ENCODE data around the gene B4GALNT3.

B4GALNT3 gene

DNA sequence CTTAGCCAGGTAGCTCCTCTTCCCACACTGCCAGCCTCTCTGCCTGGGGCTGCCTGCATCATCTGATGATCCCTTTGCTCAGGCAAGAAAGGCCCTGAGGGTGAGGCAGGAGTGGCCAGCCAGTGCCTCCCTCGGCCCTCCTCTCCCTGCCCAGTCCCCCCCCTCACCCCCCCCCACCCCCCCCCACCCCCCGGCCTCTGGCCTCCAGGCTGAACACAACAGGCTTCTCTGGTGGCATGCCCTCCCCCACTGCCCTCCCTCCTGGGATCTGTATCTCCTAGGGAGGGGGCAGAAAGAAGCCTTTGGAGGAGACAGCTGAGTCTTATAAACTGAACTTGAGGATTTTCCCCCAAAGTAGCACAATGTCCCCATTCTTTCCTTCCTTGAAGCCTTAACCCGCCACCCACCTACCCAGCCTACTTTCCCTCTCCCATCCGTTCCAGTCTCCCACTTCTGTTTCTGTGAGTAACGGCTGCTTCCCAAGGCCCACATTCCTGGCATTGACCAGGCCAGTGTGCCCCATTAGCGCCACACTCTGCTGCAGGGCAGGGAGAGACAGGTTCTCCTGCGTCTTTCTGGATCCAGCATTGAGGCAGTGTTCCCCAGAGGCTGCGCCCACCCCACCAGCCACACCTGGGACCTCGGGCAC is 82.1 kb downstream of the B4GALNT3 start:
- POLR2A ChIA-PET, result no interaction called here
- CTCF ChIA-PET, result interaction anchor here (2.6 kb wide), 1 partner anchor 99 kb away, joined by 8 read pairs; no protein-coding TSS in a partner anchor
- TF ChIP-seq FOXK2 (IDR thresholded peaks at IDR 0.05), result no peak
- no peak for TF ChIP-seq L3MBTL2 (conservative IDR thresholded peaks at IDR 0.05)
- TF ChIP-seq ARNT (IDR thresholded peaks at IDR 0.05), result no peak
- TF ChIP-seq BHLHE40 (IDR thresholded peaks at IDR 0.05; ENCODE audit: borderline replicate concordance), result no peak
- TF ChIP-seq LEF1 (IDR thresholded peaks at IDR 0.05; ENCODE audit: borderline replicate concordance), result no peak
- no peak for TF ChIP-seq FOXA1 (IDR thresholded peaks at IDR 0.05)
- no peak for TF ChIP-seq SUZ12 (IDR thresholded peaks at IDR 0.05)
- no peak for DNase-seq (ENCODE audit: extremely low spot score)

DNA sequence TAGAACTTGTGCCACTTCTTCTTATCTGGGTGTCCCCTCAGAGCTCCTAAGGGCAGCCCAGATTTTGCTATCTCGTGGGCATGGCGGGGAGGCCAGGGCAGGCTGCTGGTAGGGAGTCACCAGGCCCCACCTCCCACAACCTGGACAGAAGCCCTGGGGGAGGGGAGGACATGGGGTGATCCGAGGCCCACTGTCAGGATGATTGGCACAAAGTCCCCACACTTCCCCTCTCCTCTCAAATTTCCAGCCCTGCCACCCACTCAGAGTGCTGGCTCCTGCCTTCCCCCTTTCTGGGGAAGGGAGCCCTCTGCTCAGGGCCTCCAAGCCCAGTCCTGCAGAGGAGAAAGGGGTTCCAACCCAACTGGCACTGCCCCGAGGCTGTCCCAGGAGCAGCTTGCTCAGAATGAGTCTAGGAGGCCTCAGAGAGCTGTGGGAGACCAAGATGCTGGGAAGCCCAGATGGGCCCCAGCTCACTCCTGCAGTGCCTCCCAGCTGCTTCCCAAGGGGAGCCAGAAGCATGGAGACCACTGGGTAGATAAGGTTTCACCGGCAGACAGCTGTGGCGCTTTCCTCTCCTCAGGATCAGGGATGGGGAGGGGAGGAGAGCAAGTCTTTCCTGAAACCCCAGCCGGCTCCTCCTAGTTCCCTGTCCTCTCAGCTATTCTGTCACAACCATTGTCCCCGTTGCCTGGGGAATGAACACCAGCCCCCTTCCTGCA is 82.8 kb downstream of the B4GALNT3 start:
- POLR2A ChIA-PET, result no interaction called here
- TF ChIP-seq SP1 (IDR thresholded peaks at IDR 0.05), result no peak
- TF ChIP-seq FOXK2 (IDR thresholded peaks at IDR 0.05), result no peak
- no peak for TF ChIP-seq TARDBP (IDR thresholded peaks at IDR 0.05)
- no peak for TF ChIP-seq L3MBTL2 (conservative IDR thresholded peaks at IDR 0.05)
- TF ChIP-seq CTBP1 (IDR thresholded peaks at IDR 0.05; ENCODE audit: borderline replicate concordance), result no peak
- TF ChIP-seq LEF1 (IDR thresholded peaks at IDR 0.05; ENCODE audit: borderline replicate concordance), result no peak
- no peak for TF ChIP-seq FOXM1 (IDR thresholded peaks at IDR 0.05; ENCODE audit: borderline replicate concordance)
- no peak for TF ChIP-seq FOXA1 (IDR thresholded peaks at IDR 0.05)
- TF ChIP-seq SUZ12 (IDR thresholded peaks at IDR 0.05), result no peak
- TF ChIP-seq HDGF (IDR thresholded peaks at IDR 0.05; ENCODE audit: borderline replicate concordance), result no peak
- no peak for TF ChIP-seq BHLHE40 (IDR thresholded peaks at IDR 0.05; ENCODE audit: borderline replicate concordance)
- no peak for TF ChIP-seq ARNT (IDR thresholded peaks at IDR 0.05)
- TF ChIP-seq, protein P1, sequence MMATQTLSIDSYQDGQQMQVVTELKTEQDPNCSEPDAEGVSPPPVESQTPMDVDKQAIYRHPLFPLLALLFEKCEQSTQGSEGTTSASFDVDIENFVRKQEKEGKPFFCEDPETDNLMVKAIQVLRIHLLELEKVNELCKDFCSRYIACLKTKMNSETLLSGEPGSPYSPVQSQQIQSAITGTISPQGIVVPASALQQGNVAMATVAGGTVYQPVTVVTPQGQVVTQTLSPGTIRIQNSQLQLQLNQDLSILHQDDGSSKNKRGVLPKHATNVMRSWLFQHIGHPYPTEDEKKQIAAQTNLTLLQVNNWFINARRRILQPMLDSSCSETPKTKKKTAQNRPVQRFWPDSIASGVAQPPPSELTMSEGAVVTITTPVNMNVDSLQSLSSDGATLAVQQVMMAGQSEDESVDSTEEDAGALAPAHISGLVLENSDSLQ (IDR thresholded peaks at IDR 0.05), result no peak
- TF ChIP-seq ELF4 (IDR thresholded peaks at IDR 0.05), result no peak
- TF ChIP-seq NFRKB (IDR thresholded peaks at IDR 0.05), result no peak
- TF ChIP-seq ZNF384 (IDR thresholded peaks at IDR 0.05), result no peak
- DNase-seq (ENCODE audit: extremely low spot score), result no peak
- CTCF ChIA-PET, result interaction anchor here (0.6 kb wide), 1 partner anchor 101 kb away, joined by 3 read pairs; no protein-coding TSS in a partner anchor

DNA sequence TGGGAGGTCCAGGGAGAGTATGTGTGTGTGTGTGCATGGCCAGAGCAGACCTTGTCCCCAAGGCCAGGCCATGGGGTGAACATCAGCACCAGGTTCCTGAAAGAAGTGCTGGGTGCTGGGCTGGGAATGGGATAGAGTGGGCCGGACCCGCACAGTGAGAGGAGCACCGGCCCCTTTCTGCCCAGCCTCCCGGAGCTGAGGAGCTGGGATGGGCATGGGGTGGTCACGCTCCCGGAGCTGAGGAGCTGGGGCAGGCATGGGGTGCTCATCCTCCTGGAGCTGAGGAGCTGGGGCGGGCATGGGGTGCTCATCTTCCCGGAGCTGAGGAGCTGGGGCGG is 83.3 kb downstream of the B4GALNT3 start:
- DNase-seq (ENCODE audit: extremely low spot score), result no peak
- POLR2A ChIA-PET, result no interaction called here
- TF ChIP-seq ZNF384 (IDR thresholded peaks at IDR 0.05), result no peak
- TF ChIP-seq NFRKB (IDR thresholded peaks at IDR 0.05), result no peak
- no peak for TF ChIP-seq FOXK2 (IDR thresholded peaks at IDR 0.05)
- CTCF ChIA-PET, result interaction anchor here (0.6 kb wide), 1 partner anchor 102 kb away, joined by 3 read pairs; no protein-coding TSS in a partner anchor

DNA sequence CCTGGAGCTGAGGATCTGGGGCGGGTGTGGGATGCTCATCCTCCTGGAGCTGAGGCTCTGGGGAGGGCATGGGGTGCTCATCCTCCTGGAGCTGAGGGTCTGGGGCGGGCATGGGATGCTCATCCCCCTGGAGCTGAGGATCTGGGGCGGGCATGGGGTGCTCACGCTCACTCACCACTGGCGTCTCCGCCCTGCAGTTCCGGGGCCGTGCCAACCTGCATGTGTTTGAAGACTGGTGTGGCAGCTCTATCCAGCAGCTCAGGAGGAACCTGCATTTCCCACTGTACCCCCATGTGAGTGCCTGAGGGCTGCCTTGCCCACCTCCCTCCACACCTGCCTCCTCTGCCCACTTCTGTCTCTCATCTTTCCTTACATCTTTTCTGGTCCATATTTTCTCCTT is 84.4 kb downstream of the B4GALNT3 start:
- no peak for TF ChIP-seq FOXA1 (IDR thresholded peaks at IDR 0.05)
- no peak for TF ChIP-seq SP1 (IDR thresholded peaks at IDR 0.05)
- no peak for TF ChIP-seq CTBP1 (IDR thresholded peaks at IDR 0.05; ENCODE audit: borderline replicate concordance)
- no peak for TF ChIP-seq BHLHE40 (IDR thresholded peaks at IDR 0.05; ENCODE audit: borderline replicate concordance)
- no peak for TF ChIP-seq FOXK2 (IDR thresholded peaks at IDR 0.05)
- no peak for TF ChIP-seq ELF4 (IDR thresholded peaks at IDR 0.05)
- no peak for TF ChIP-seq ZNF384 (IDR thresholded peaks at IDR 0.05)
- no peak for TF ChIP-seq TARDBP (IDR thresholded peaks at IDR 0.05)
- no peak for TF ChIP-seq HDGF (IDR thresholded peaks at IDR 0.05; ENCODE audit: borderline replicate concordance)
- TF ChIP-seq SUZ12 (IDR thresholded peaks at IDR 0.05), result no peak
- TF ChIP-seq NFRKB (IDR thresholded peaks at IDR 0.05), result no peak
- no peak for TF ChIP-seq ARNT (IDR thresholded peaks at IDR 0.05)
- TF ChIP-seq L3MBTL2 (conservative IDR thresholded peaks at IDR 0.05), result no peak
- no peak for TF ChIP-seq FOXM1 (IDR thresholded peaks at IDR 0.05; ENCODE audit: borderline replicate concordance)
- no peak for DNase-seq (ENCODE audit: extremely low spot score)
- ChIA-PET POLR2A (interaction anchor here (1.0 kb wide), 1 partner anchor 10 kb away, joined by 3 read pairs; no protein-coding TSS in a partner anchor), CTCF (interaction anchor here (0.6 to 0.9 kb wide), 3 partner anchors 88 to 102 kb away, joined by 3 to 8 read pairs (median 3); no protein-coding TSS in a partner anchor)

DNA sequence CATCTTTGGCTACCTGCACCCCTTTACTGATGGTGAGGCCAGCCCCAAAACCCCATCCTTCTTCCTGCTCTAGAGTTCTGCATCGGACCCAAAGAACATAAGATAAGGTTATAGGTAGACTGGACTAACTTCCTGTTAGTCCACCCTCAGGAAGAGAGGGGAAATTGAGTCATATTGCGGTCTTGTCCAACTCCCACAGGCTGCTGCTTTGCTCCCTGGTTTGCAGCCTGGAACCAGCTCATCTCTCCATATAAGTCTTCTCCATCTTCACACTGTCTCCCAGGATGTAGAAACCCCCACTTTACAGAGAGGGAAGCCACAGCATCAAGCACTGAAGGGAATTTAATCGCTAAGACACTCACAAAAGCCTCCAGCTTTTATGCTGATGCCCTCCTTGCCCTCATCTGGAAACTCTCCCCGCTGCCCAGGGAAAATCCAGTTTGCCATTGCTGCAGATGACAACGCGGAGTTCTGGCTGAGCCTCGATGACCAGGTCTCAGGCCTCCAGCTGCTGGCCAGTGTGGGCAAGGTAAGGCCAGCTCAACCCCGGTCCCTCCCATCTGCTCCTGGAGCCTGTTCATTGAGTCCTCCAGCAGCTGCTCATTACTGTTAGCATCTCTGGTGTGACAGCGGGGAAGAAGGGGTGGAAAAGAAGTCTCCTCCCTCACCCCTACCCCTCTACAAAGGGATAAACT is 85.3 kb downstream of the B4GALNT3 start:
- ChIA-PET CTCF (interaction anchor here (0.6 to 1.0 kb wide), 2 partner anchors 102 to 104 kb away, joined by 3 to 4 read pairs; no protein-coding TSS in a partner anchor), POLR2A (interaction anchor here (1.0 kb wide), 1 partner anchor 9 kb away, joined by 3 read pairs; no protein-coding TSS in a partner anchor)
- TF ChIP-seq ELF4 (IDR thresholded peaks at IDR 0.05) (no peak), ZNF384 (IDR thresholded peaks at IDR 0.05) (no peak), LEF1 (IDR thresholded peaks at IDR 0.05; ENCODE audit: borderline replicate concordance) (no peak), NFRKB (IDR thresholded peaks at IDR 0.05) (no peak), SP1 (IDR thresholded peaks at IDR 0.05) (no peak), HDGF (IDR thresholded peaks at IDR 0.05; ENCODE audit: borderline replicate concordance) (no peak), FOXA1 (IDR thresholded peaks at IDR 0.05) (no peak), SUZ12 (IDR thresholded peaks at IDR 0.05) (no peak), L3MBTL2 (conservative IDR thresholded peaks at IDR 0.05) (no peak), CTBP1 (IDR thresholded peaks at IDR 0.05; ENCODE audit: borderline replicate concordance) (no peak), BHLHE40 (IDR thresholded peaks at IDR 0.05; ENCODE audit: borderline replicate concordance) (no peak), ARNT (IDR thresholded peaks at IDR 0.05) (no peak), FOXM1 (IDR thresholded peaks at IDR 0.05; ENCODE audit: borderline replicate concordance) (no peak), FOXK2 (IDR thresholded peaks at IDR 0.05) (no peak), TARDBP (IDR thresholded peaks at IDR 0.05) (no peak)
- TF ChIP-seq, protein P1 (IDR thresholded peaks at IDR 0.05), result no peak
- no peak for DNase-seq (ENCODE audit: extremely low spot score)

DNA sequence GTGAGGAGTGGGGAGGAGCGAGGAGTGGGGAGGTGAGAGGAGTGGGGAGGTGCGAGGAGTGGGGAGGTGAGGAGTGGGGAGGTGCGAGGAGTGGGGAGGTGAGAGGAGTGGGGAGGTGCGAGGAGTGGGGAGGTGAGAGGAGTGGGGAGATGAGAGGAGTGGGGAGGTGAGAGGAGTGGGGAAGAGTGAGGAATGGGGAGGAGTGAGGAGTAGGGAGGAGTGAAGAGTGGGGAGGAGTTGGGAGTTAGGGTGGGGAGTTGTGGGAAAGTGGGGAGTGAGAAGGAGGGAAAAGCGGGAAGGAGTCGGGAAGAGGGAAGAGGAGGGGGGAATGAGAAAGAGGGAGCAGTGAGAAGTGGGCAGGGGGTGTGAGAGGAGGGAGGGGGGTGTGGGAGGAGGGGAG is 86.1 kb downstream of the B4GALNT3 start:
- ChIA-PET POLR2A (no interaction called here), CTCF (no interaction called here)
- TF ChIP-seq, protein P1 (IDR thresholded peaks at IDR 0.05), result no peak
- no peak for TF ChIP-seq SP1 (IDR thresholded peaks at IDR 0.05)
- no peak for TF ChIP-seq SUZ12 (IDR thresholded peaks at IDR 0.05)
- TF ChIP-seq HDGF (IDR thresholded peaks at IDR 0.05; ENCODE audit: borderline replicate concordance), result no peak
- no peak for TF ChIP-seq BHLHE40 (IDR thresholded peaks at IDR 0.05; ENCODE audit: borderline replicate concordance)
- TF ChIP-seq CTBP1 (IDR thresholded peaks at IDR 0.05; ENCODE audit: borderline replicate concordance), result no peak
- no peak for TF ChIP-seq LEF1 (IDR thresholded peaks at IDR 0.05; ENCODE audit: borderline replicate concordance)
- TF ChIP-seq ZNF384 (IDR thresholded peaks at IDR 0.05), result no peak
- DNase-seq (ENCODE audit: extremely low spot score), result no peak
